SH-SY5Y (cell line): ENCODE data around the gene TGIF1.

Experiments
- GATA2 ChIP-seq: IDR thresholded peaks from 2 replicates; pipeline ENCODE4 v1.6.1; 2011; ENCODE audit warnings: mild to moderate bottlenecking, low read depth, low read length
- GATA3 ChIP-seq: IDR thresholded peaks from 2 replicates; pipeline ENCODE4 v1.6.1; 2011; ENCODE audit warnings: low read depth, mild to moderate bottlenecking, low read length, moderate library complexity

GRCh38 chr18:3508576-3509549, 58.9 kb downstream of the TGIF1 start:
- TF ChIP-seq GATA3 (no peak), GATA2 (no peak)
